ENCODE results near the gene FYN. TPM values are rescaled to one million over a fixed set of nuclear protein-coding genes. Genes with fewer than 3 reads are reported as not detected.

The FYN gene
- polyA plus RNA-seq, 2 of the 4 experiments (the other 2 are of a cell fraction): 3.5 to 3.7 TPM

- H3K4me3 ChIP-seq: no peak overlapping the region
- no peak for ATAC-seq
- WGBS (ENCODE audit: missing lambda C conversion rate): 66% methylated on average over 10 of the region's 10 CpGs
- no peak overlapping the region for H3K4me2 ChIP-seq
- H3K4me1 ChIP-seq: no peaks in the 10 kb centered on the region
- H3K9me3 ChIP-seq: no peaks in the 10 kb centered on the region
- no peak for FAIRE-seq
- CTCF ChIA-PET: interaction anchor here (1.1 to 1.5 kb wide), 2 partner anchors 9 to 81 kb away, joined by 3 to 4 read pairs; no protein-coding TSS in a partner anchor
- no peak overlapping the region for H3K27ac ChIP-seq
- no peak for DNase-seq (ENCODE audit: low read depth in 1 of 2, low spot score in 1 of 2)
- POLR2A ChIA-PET: no interaction called here
- TF ChIP-seq EHMT2 (IDR thresholded peaks at IDR 0.05; ENCODE audit: low read depth): no peak
- TF ChIP-seq USF2 (IDR thresholded peaks at IDR 0.05): no peak
Observed at GRCh38 chr6:111792914-111793700, 80.1 kb downstream of the FYN start.

GRCh38 chr6:111792241-111792640 lies 81.0 kb downstream of the FYN start:
- POLR2A ChIA-PET: no interaction called here
- DNase-seq (ENCODE audit: low read depth in 1 of 2, low spot score in 1 of 2) (no peak), FAIRE-seq (no peak), ATAC-seq (no peak)
- no peak overlapping the region for H3K27ac ChIP-seq
- H3K4me3 ChIP-seq: no peak overlapping the region
- WGBS (ENCODE audit: missing lambda C conversion rate): 48% methylated on average over 2 of the region's 2 CpGs
- H3K9me3 ChIP-seq: no peaks in the 10 kb centered on the region
- H3K4me2 ChIP-seq: no peak overlapping the region
- CTCF ChIA-PET: interaction anchor here (1.5 kb wide), 1 partner anchor 8 kb away, joined by 3 read pairs; no protein-coding TSS in a partner anchor
- H3K4me1 ChIP-seq: no peaks in the 10 kb centered on the region
- TF ChIP-seq CHD4 (IDR thresholded peaks at IDR 0.05; ENCODE audit: borderline replicate concordance) (no peak), CTCF (IDR thresholded peaks at IDR 0.05) (no peak), MAFK (IDR thresholded peaks at IDR 0.05; ENCODE audit: partially characterized antibody) (no peak), BHLHE40 (IDR thresholded peaks at IDR 0.05; ENCODE audit: low read depth, low read length) (no peak), SMC3 (IDR thresholded peaks at IDR 0.05) (no peak), NR3C1 (IDR thresholded peaks at IDR 0.05) (no peak), ZC3H11A (IDR thresholded peaks at IDR 0.05) (no peak), JUNB (IDR thresholded peaks at IDR 0.05) (no peak)

- Histone ChIP-seq H3K4me3 (no peak overlapping the region), H3K9me3 (no peaks in the 10 kb centered on the region), H3K4me2 (no peak overlapping the region), H3K4me1 (no peaks in the 10 kb centered on the region), H3K27ac (no peak overlapping the region)
- ATAC-seq (no peak), DNase-seq (ENCODE audit: low read depth in 1 of 2, low spot score in 1 of 2) (no peak), FAIRE-seq (no peak)
- 4% methylated on average over 2 of the region's 2 CpGs for WGBS (ENCODE audit: missing lambda C conversion rate)
- no peak for TF ChIP-seq POLR2A (IDR thresholded peaks at IDR 0.05; ENCODE audit: low read length)
- TF ChIP-seq NPAS2 (CRISPR knock-in tag; IDR thresholded peaks at IDR 0.05; ENCODE audit: borderline replicate concordance): no peak
- no peak for TF ChIP-seq POLR2AphosphoS2 (conservative IDR thresholded peaks at IDR 0.05; ENCODE audit: low read length)
- no peak for TF ChIP-seq CBX8 (IDR thresholded peaks at IDR 0.05)
- TF ChIP-seq ZFP36 (IDR thresholded peaks at IDR 0.05; ENCODE audit: borderline replicate concordance, partially characterized antibody): no peak
- TF ChIP-seq MYC (IDR thresholded peaks at IDR 0.05; ENCODE audit: borderline replicate concordance, low read length): no peak
- no peak for TF ChIP-seq HEYL (CRISPR knock-in tag; IDR thresholded peaks at IDR 0.05)
- TF ChIP-seq HES2 (IDR thresholded peaks at IDR 0.05): no peak
- TF ChIP-seq CEBPB (IDR thresholded peaks at IDR 0.05): no peak
- TF ChIP-seq EHF (CRISPR knock-in tag; IDR thresholded peaks at IDR 0.05): no peak
- no peak for TF ChIP-seq HDAC2 (IDR thresholded peaks at IDR 0.05)
- no peak for TF ChIP-seq EP300 (IDR thresholded peaks at IDR 0.05)
- POLR2A ChIA-PET: no interaction called here
- CTCF ChIA-PET: no interaction called here
Observed at GRCh38 chr6:111791415-111791814, 81.8 kb downstream of the FYN start.
